Gastroesophageal sphincter (tissue), 4 donors: ENCODE results near the gene RIMBP3C. TPM values are rescaled to one million over a fixed set of nuclear protein-coding genes. Genes with fewer than 3 reads are reported as not detected.
"Not testable (repeated sequence)": the region's sequence is repeated elsewhere in the genome, so short reads cannot be mapped to it uniquely, and the experiment has no call there.

Experiments used
- ATAC-seq: fragments of 150-250 bp; one replicate; pipeline ENCODE4 v1.9.1; 2016; ENCODE audit warnings: mild to moderate bottlenecking, moderate library complexity
- H3K27ac ChIP-seq, 4 donors: fragments of 200-600 bp; sonication (generic) in 3 of 4; 1 replicate in 3 of 4; 2 replicates in 1 of 4; pipeline ENCODE4 v1.5.1; 2016 to 2019
- H3K27me3 ChIP-seq: fragments of 200-600 bp; sonication (generic); one replicate; pipeline ENCODE4 v1.5.1; 2019
- H3K36me3 ChIP-seq, 2 donors: fragments of 200-600 bp; sonication (generic); one replicate each; pipeline ENCODE4 v1.5.1; 2019; ENCODE audit warnings: control low read depth in 1 of 2
- H3K4me1 ChIP-seq, 3 donors: fragments of 200-600 bp; sonication (generic); 1 replicate in 2 of 3; 2 replicates in 1 of 3; pipeline ENCODE4 v1.5.1; 2016 to 2019; ENCODE audit warnings: control low read depth in 2 of 3
- H3K4me3 ChIP-seq, 2 donors: fragments of 200-600 bp; sonication (generic); one replicate each; pipeline ENCODE4 v1.5.1; 2019; ENCODE audit warnings: mild to moderate bottlenecking in 1 of 2, moderate library complexity in 1 of 2
- H3K9me3 ChIP-seq, 3 donors: fragments of 200-600 bp; sonication (generic); one replicate each; pipeline ENCODE4 v1.5.1; 2017 to 2019; ENCODE audit warnings: control low read depth in 2 of 3
- EP300 ChIP-seq: sonication (generic); formaldehyde crosslinking; IDR thresholded peaks from one replicate; pipeline ENCODE4 v1.6.1; 2017; ENCODE audit warnings: antibody characterized with exemption, mild to moderate bottlenecking
- POLR2A ChIP-seq, 2 donors: fragments of 450-650 bp; IDR thresholded peaks; one replicate each; pipeline ENCODE4 v1.6.1; 2017; ENCODE audit warnings: antibody characterized with exemption in 2 of 2, mild to moderate bottlenecking in 2 of 2, moderate library complexity in 1 of 2
- POLR2AphosphoS5 ChIP-seq: sonication (generic); formaldehyde crosslinking; IDR thresholded peaks from one replicate; pipeline ENCODE4 v1.6.1; 2017; ENCODE audit warnings: antibody characterized with exemption
- WGBS, 2 donors: methylation state at CpG; one replicate each; pipeline ENCODE4 v1.1.5; 2018; ENCODE audit warnings: low coverage in 1 of 2; 5-methylcytosine and 5-hydroxymethylcytosine counted together
- total RNA-seq, 4 donors: library from RNA; depleted of rRNA; stranded (reverse); fragments of >200 nt; gene quantifications; one replicate each; pipeline ENCODE4 v1.1.0, GENCODE V29; 2016
- TF ChIP-seq, protein P1 (sequence below), 4 experiments: fragments of 200-600 bp in 2 of 4; fragments of 450-650 bp in 2 of 4; sonication (generic) in 1 of 4; IDR thresholded peaks; one replicate each; pipeline ENCODE4 v1.5.1; 2017 to 2019; ENCODE audit warnings: antibody characterized with exemption in 4 of 4, mild to moderate bottlenecking in 2 of 4, moderate library complexity in 2 of 4

The RIMBP3C gene
- total RNA-seq, 4 donors from 2014 or later: 0.15 to 0.40 (median 0.25) TPM

DNA sequence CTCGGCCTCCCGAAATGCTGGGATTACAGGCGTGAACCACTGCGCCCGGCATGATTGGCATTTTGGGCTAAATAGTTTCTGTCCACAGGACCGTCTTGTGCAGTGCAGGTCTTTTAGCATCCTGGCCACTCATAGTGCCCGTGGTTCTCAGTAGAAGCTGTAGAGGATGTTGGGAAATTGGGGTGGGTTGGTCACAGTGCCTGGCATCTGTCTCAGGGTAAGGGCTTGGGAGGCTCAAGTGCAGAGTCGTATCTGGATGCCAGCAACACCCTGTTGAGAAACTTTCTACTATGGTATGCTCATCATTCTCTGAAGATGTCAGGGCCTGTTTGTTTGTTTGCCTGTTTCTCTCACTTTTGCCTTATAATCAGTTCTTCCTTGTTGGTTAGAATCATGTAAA is 38.1 kb upstream of the RIMBP3C start:
- Histone ChIP-seq H3K36me3 (peaks cover 0 to 17% of the 10 kb centered on the region in 2 donors), H3K27ac (no peak overlapping the region), H3K9me3 (no peaks in the 10 kb centered on the region), H3K27me3 (no peaks in the 10 kb centered on the region), H3K4me3 (no peak overlapping the region), H3K4me1 (peaks cover 0 to 81% (median 33%) of the 10 kb centered on the region in 3 donors)
- TF ChIP-seq POLR2A (IDR thresholded peaks at IDR 0.05): no peak
- TF ChIP-seq POLR2AphosphoS5: no peak
- no peak for TF ChIP-seq EP300
- TF ChIP-seq, protein P1, sequence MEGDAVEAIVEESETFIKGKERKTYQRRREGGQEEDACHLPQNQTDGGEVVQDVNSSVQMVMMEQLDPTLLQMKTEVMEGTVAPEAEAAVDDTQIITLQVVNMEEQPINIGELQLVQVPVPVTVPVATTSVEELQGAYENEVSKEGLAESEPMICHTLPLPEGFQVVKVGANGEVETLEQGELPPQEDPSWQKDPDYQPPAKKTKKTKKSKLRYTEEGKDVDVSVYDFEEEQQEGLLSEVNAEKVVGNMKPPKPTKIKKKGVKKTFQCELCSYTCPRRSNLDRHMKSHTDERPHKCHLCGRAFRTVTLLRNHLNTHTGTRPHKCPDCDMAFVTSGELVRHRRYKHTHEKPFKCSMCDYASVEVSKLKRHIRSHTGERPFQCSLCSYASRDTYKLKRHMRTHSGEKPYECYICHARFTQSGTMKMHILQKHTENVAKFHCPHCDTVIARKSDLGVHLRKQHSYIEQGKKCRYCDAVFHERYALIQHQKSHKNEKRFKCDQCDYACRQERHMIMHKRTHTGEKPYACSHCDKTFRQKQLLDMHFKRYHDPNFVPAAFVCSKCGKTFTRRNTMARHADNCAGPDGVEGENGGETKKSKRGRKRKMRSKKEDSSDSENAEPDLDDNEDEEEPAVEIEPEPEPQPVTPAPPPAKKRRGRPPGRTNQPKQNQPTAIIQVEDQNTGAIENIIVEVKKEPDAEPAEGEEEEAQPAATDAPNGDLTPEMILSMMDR (IDR thresholded peaks at IDR 0.05): no peak
- no peak for ATAC-seq
- WGBS, 2 donors: 87% methylated on average over 5 of the region's 8 CpGs; no CpG with 5 or more reads in 1 of the 2 donors

GRCh38 chr22:21587803-21588611 is 36.7 kb upstream of the RIMBP3C start:
- Histone ChIP-seq H3K36me3 (peaks cover 0 to 3% of the 10 kb centered on the region in 2 donors), H3K9me3 (no peaks in the 10 kb centered on the region), H3K27ac (no peak overlapping the region), H3K27me3 (no peaks in the 10 kb centered on the region), H3K4me1 (peaks cover 0 to 75% (median 38%) of the 10 kb centered on the region in 3 donors), H3K4me3 (no peak overlapping the region)
- TF ChIP-seq POLR2A (IDR thresholded peaks at IDR 0.05) (no peak), POLR2AphosphoS5 (no peak), EP300 (no peak)
- TF ChIP-seq, protein P1 (IDR thresholded peaks at IDR 0.05): no peak
- 54 to 58% methylated on average over 3 to 4 of the region's 4 CpGs for WGBS, 2 donors
- no peak for ATAC-seq

DNA sequence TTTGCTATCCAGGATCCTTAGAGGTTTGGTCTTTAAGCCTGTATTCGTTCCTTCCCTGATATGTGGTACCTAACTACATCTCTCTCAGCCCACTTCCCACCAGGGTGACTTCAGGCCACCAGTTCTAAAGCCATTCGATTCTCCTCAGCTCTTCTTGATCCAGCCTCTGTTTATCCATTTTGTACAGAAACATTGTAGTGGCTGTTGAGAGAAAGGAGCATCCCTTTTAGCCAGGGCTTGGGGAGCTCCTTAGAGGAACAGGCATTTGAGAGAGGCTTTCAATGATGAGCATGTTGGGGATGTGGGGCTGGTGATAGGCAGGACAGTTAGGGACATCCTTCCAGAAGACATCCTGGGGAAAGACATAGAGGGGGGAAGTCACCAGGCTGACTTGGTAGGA is 34.1 kb upstream of the RIMBP3C start:
- TF ChIP-seq POLR2A (IDR thresholded peaks at IDR 0.05) (no peak), EP300 (no peak), POLR2AphosphoS5 (no peak)
- TF ChIP-seq, protein P1 (IDR thresholded peaks at IDR 0.05): no peak
- H3K27me3 ChIP-seq: no peaks in the 10 kb centered on the region
- WGBS, 2 donors: 75 to 89% methylated on average over 2 of the region's 2 CpGs
- no peak for ATAC-seq
- no peaks in the 10 kb centered on the region for H3K9me3 ChIP-seq
- no peak overlapping the region for H3K27ac ChIP-seq
- H3K4me1 ChIP-seq: peaks cover 0 to 70% (median 24%) of the 10 kb centered on the region in 3 donors
- H3K36me3 ChIP-seq: no peaks in the 10 kb centered on the region
- no peak overlapping the region for H3K4me3 ChIP-seq

DNA sequence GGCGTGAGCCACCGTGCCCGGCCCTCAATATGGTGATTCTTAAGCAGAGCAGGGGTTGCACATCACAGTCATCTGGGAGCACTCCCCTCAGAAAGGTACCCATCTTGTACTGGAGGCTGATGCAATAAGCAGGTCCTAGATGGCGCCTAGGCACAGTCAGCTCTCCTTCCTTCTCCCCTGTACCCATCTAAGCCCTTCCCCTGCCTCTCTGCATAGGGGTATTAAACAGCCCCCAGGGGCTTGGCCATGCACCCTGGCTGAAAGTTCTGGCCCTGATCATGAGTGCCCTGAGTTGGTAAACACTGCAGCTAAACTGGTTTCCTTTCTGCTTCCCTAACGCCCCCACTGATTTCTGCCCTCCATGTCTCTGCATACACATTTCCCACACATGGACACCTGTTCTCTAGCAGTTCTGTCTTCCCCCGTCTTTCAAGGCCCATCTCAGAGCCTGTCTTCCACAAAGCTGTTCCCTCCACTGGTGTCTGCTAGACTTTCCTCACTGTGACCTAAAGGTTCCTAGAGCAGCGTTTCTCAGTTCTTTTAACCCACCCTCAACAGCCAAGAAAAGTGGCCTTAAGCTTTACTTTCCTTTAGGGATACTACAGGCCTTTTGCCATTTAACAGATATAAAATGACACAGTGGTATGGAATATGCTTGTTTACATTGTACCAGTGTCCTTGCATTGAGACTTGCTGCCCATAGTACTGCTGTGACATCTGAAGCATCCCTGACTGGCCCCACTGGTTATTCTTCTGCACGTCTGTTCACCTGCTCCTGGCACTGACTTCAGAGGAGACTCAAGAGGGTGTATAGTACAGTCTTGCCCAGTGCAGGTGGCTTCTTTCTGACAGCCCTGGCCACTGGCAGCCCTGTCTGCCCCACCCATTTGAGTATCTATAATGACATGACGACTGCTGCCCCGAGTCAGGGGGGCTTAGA is 31.8 kb upstream of the RIMBP3C start:
- H3K27me3 ChIP-seq: no peaks in the 10 kb centered on the region
- no peak overlapping the region for H3K4me3 ChIP-seq
- no peaks in the 10 kb centered on the region for H3K36me3 ChIP-seq
- 49 to 70% methylated on average over 8 of the region's 10 CpGs for WGBS, 2 donors
- ATAC-seq: no peak
- peaks cover 0 to 70% (median 14%) of the 10 kb centered on the region in 3 donors for H3K4me1 ChIP-seq
- no peaks in the 10 kb centered on the region for H3K9me3 ChIP-seq
- H3K27ac ChIP-seq: no peak overlapping the region
- TF ChIP-seq POLR2AphosphoS5 (no peak), POLR2A (IDR thresholded peaks at IDR 0.05) (no peak), EP300 (no peak)
- TF ChIP-seq, protein P1 (IDR thresholded peaks at IDR 0.05): no peak

DNA sequence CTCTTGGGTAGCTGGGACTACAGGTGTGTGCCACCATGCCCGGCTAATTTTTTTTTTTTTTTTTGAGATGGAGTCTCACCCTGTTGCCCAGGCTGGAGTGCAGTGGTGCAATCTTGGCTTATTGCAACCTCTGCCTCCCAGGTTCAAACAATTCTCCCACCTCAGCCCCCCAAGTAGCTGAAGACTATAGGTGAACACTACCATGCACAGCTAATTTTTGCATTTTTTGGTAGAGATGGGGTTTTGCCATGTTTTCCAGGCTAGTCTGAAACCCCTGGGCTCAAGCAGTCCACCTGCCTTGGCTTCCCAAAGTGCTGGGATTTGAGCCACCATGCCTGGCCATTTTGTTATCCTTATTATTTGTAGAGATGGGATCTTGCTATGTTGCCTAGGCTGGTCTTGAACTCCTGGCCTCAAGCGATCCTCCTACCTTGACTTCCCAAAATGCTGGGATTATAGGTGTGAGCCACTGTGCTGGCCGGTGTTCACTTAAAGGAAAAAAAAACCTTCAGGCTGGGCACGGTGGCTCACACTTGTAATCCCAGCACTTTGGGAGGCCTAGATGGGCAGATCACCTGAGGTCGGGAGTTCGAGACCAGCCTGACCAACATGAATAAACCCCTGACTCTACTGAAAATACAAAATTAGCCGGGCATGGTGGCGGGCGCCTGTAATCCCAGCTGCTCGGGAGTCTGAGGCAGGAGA is 29.9 kb upstream of the RIMBP3C start:
- not testable (repeated sequence) for H3K27ac ChIP-seq, ATAC-seq, H3K36me3 ChIP-seq, H3K27me3 ChIP-seq, H3K4me3 ChIP-seq, H3K9me3 ChIP-seq
- peaks cover 0 to 70% (median 14%) of the 10 kb centered on the region in 3 donors for H3K4me1 ChIP-seq
- 94% methylated on average over 6 of the region's 10 CpGs; no CpG with 5 or more reads in 1 of the 2 donors for WGBS, 2 donors

- not testable (repeated sequence) for H3K27ac ChIP-seq, H3K36me3 ChIP-seq, H3K4me3 ChIP-seq, H3K9me3 ChIP-seq, H3K27me3 ChIP-seq, ATAC-seq
- 93 to 94% methylated on average over 6 to 8 of the region's 9 CpGs for WGBS, 2 donors
- peaks cover 0 to 70% (median 14%) of the 10 kb centered on the region in 3 donors for H3K4me1 ChIP-seq
Observed at GRCh38 chr22:21580623-21581007, 29.4 kb upstream of the RIMBP3C start.
